AG09319 (cell line): ENCODE data around the gene PRDM11.

ENCODE experiments used
- DNase-seq: peaks from one replicate; pipeline ENCODE4 v3.0.0-alpha.2; 2010; ENCODE audit warnings: low read depth; ENCODE audit errors: extremely low read depth
- CTCF ChIP-seq: IDR thresholded peaks from 2 replicates; pipeline ENCODE4 v1.5.1; 2011; ENCODE audit warnings: low read depth, mild to moderate bottlenecking, inconsistent platforms, low read length, moderate library complexity

The PRDM11 gene

GRCh38 chr11:45193695-45194094, 47.3 kb downstream of the PRDM11 start:
- no peak for DNase-seq
- TF ChIP-seq CTCF = no peak

- DNase-seq = no peak
- no peak for TF ChIP-seq CTCF
Measured at GRCh38 chr11:45204761-45205160, 58.3 kb downstream of the PRDM11 start.

GRCh38 chr11:45205978-45206377, 59.5 kb downstream of the PRDM11 start:
- TF ChIP-seq CTCF = no peak
- no peak for DNase-seq

- TF ChIP-seq CTCF = no peak
- DNase-seq = no peak
Measured at GRCh38 chr11:45208135-45208534, 61.7 kb downstream of the PRDM11 start.

GRCh38 chr11:45209000-45209879, 62.8 kb downstream of the PRDM11 start:
- TF ChIP-seq CTCF = no peak
- DNase-seq = no peak

- no peak for TF ChIP-seq CTCF
- no peak for DNase-seq
Measured at GRCh38 chr11:45209891-45210699, 63.7 kb downstream of the PRDM11 start.

GRCh38 chr11:45210846-45211245, 64.4 kb downstream of the PRDM11 start:
- no peak for DNase-seq
- no peak for TF ChIP-seq CTCF
